AG09319 (cell line): ENCODE data around the gene SHKBP1.

ENCODE experiments used
- DNase-seq: peaks from one replicate; pipeline ENCODE4 v3.0.0-alpha.2; 2010; ENCODE audit warnings: low read depth; ENCODE audit errors: extremely low read depth
- CTCF ChIP-seq: IDR thresholded peaks from 2 replicates; pipeline ENCODE4 v1.5.1; 2011; ENCODE audit warnings: low read depth, mild to moderate bottlenecking, inconsistent platforms, low read length, moderate library complexity

Gene SHKBP1

GRCh38 chr19:40594255-40594654 lies 17.6 kb downstream of the SHKBP1 start:
- no peak for DNase-seq
- no peak for TF ChIP-seq CTCF

GRCh38 chr19:40594657-40595091 lies 18.0 kb downstream of the SHKBP1 start:
- TF ChIP-seq CTCF: no peak
- DNase-seq: no peak

- TF ChIP-seq CTCF: no peak
- no peak for DNase-seq
These were observed 20.1 kb downstream of the SHKBP1 start for GRCh38 chr19:40596608-40597328.

- TF ChIP-seq CTCF: no peak
- no peak for DNase-seq
These were observed 20.7 kb downstream of the SHKBP1 start for GRCh38 chr19:40597329-40597838.

GRCh38 chr19:40598121-40598917 lies 21.6 kb downstream of the SHKBP1 start:
- DNase-seq: no peak
- peak; percentile 98 for TF ChIP-seq CTCF

GRCh38 chr19:40598918-40599307 lies 22.2 kb downstream of the SHKBP1 start:
- no peak for DNase-seq
- no peak for TF ChIP-seq CTCF

- TF ChIP-seq CTCF: no peak
- DNase-seq: no peak
These were observed 22.7 kb downstream of the SHKBP1 start for GRCh38 chr19:40599331-40599901.
